Cardiac fibroblast (primary cell): Measurements from ENCODE around the gene SRPX.

Experiments
- DNase-seq, 2 donors: peaks; one replicate each; pipeline versions ENCODE4 v3.0.0 to v3.0.0-alpha.2; 2010; ENCODE audit warnings: low read depth in 2 of 2
- H3K4me3 ChIP-seq, 2 donors: replicated peaks in 1 of 2; 1 replicate in 1 of 2; 2 replicates in 1 of 2; pipeline ENCODE4 v1.5.1; 2011; ENCODE audit warnings: low read depth in 2 of 2, low read length in 2 of 2, mild to moderate bottlenecking in 2 of 2, moderate library complexity in 1 of 2
- TF ChIP-seq, protein P1 (sequence below): IDR thresholded peaks from one replicate; pipeline ENCODE4 v1.5.1; 2011; ENCODE audit warnings: low read depth, mild to moderate bottlenecking, low read length, inconsistent platforms

The SRPX gene

DNA sequence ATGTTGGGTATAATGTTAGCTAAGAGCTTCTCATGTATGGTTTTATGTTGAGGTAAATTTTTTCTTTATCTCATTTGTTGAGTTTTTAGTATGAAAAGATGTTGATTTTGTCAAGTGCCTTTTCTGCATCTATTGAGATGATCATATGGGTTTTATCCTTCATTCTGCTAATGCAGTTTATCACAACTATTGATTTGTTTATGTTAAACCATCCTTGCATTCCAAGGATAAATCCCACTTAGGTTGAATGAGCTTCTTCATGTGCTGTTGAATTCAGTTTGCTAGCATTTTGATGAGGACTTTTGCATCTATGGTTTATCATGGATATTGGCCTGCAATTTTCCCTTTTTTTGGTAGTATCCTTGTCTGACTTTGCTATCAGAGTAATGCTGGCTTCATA lies 121.0 kb downstream of the SRPX start:
- no peak overlapping the region for H3K4me3 ChIP-seq
- TF ChIP-seq, protein P1, sequence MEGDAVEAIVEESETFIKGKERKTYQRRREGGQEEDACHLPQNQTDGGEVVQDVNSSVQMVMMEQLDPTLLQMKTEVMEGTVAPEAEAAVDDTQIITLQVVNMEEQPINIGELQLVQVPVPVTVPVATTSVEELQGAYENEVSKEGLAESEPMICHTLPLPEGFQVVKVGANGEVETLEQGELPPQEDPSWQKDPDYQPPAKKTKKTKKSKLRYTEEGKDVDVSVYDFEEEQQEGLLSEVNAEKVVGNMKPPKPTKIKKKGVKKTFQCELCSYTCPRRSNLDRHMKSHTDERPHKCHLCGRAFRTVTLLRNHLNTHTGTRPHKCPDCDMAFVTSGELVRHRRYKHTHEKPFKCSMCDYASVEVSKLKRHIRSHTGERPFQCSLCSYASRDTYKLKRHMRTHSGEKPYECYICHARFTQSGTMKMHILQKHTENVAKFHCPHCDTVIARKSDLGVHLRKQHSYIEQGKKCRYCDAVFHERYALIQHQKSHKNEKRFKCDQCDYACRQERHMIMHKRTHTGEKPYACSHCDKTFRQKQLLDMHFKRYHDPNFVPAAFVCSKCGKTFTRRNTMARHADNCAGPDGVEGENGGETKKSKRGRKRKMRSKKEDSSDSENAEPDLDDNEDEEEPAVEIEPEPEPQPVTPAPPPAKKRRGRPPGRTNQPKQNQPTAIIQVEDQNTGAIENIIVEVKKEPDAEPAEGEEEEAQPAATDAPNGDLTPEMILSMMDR = no peak
- DNase-seq = no peak
